Activated CD8-positive, alpha-beta memory T cell treated with anti-CD3 and anti-CD28 coated beads, Interleukin-2, amount 50 U/mL, for 4 hours (primary cell): ENCODE measurements around the gene PER1.

Experiments used
- DNase-seq: peaks from one replicate; pipeline ENCODE4 v3.0.0-alpha.2; 2020

The PER1 gene

DNA sequence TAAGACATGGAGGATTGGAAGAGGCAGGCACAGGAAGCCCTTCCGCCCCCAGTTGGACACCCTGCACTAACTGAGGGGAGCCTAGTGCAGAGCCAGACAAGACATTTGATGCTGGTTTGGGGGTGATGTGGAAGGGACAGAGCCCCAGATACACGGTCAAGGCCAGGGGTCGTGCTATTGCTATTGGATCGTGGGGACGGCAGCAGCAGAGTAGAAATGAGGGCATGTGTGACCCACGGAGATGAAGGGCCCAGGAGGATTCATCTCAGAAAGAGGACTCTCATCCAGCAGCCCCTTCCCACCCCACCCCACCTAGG lies 12.6 kb upstream of the PER1 start:
- DNase-seq, result no peak

- DNase-seq, result peak; percentile 59
Measured at GRCh38 chr17:8163978-8164814, 12.0 kb upstream of the PER1 start.

- no peak for DNase-seq
Measured at GRCh38 chr17:8162997-8163977, 11.1 kb upstream of the PER1 start.

DNA sequence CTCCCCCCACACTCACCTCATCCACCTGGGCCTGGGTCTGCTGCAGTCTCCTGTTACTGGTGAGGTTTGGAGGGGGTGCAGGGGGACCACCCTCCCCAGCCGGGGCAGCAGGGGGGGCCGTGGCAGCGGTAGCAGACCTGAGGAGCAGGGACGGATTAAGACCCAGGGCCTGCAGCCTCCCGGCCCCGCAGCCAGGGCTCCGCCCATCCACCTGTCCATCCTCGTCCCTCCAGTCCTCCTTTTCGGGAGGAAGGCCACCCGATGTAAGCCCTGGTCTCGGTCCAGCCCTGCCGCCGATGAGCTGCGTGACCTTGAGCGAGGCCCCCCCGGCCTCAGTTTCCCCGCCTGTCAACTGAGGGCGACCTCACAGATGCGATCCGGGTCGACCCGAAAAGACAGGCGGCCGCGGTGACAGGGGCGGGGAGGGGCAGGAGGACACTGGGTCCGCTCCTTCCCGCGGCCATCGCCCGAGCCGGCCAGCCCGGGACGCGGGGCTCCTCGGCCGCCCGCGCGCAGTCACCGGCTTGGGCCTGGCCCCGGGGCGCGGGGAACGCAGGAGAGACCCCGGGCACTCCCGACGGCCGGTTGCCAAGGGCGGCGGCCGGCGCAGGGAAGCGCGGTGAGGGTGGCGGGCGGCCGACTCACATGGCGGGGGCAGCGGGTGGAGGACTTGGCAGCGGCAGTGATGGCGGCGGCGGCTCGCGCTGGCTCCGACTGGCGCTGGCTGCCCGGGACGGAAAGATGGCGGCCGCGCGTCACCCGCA lies 10.2 kb upstream of the PER1 start, which contains the start of gene VAMP2:
VAMP2 (minus strand) TSS at position 716 of the 764 bp plus-strand sequence; CDS start at position 647, 69 bp downstream.
- DNase-seq, result peak; percentile 83

- DNase-seq, result no peak
Measured at GRCh38 chr17:8161289-8162232, 9.4 kb upstream of the PER1 start.

- DNase-seq, result no peak
Measured at GRCh38 chr17:8160741-8161221, 8.6 kb upstream of the PER1 start.

DNA sequence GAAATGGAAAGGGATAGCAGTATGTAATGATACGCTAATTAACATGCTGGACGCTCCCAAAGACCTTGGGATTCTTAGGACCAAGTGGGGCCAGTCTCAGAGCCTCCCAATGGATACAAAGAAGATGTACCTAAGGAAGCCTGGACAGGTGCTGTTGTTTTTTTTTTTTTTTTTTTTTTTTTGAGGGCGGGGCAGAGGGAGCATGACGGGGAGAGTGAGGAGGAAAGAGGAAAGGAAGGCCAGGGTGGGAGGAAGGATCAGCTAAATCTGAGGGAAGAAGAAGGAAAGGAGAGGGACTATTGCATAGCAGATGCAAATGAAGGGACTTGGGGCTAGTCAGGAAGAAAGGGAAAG lies 8.0 kb upstream of the PER1 start:
- no peak for DNase-seq

DNA sequence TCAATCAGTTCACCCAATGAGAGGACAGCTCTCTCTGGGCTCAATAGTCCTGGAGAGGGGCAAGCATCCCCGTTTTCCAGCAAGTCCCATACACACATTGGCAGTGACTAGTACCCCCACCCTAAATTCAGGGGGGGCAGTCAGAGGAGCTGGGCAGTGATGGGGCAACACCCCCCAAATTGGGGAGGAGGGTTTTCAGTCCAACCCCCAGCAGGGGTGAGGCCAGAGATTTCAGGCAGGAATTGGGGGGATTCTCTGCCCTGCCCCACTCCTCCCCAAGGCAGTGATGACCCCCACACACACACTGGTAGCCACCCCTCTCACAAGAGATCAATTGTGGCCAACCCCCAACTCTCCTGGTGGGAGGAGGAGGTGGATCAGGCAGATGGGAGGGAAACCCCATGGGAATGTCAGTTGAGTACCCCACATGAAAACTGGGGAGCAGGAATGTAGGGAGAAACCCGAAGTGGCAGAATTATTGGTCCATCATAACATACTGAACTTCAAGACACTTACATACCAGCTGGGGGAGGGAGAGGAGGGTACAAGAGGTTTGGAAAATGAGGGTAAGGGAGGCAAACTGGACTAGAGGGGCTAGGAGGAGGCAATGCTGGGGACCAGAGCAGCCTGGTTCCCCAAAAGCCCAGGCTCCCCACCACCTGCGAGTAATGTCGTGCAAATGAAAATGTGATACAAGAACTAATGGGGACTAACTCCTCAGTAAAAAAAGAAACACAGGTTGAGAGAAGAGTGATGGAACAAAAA lies 7.4 kb upstream of the PER1 start:
- no peak for DNase-seq

- DNase-seq, result no peak
Measured at GRCh38 chr17:8159032-8159400, 6.8 kb upstream of the PER1 start.

GRCh38 chr17:8158267-8159031 lies 6.2 kb upstream of the PER1 start:
- DNase-seq, result peak; percentile 86

DNA sequence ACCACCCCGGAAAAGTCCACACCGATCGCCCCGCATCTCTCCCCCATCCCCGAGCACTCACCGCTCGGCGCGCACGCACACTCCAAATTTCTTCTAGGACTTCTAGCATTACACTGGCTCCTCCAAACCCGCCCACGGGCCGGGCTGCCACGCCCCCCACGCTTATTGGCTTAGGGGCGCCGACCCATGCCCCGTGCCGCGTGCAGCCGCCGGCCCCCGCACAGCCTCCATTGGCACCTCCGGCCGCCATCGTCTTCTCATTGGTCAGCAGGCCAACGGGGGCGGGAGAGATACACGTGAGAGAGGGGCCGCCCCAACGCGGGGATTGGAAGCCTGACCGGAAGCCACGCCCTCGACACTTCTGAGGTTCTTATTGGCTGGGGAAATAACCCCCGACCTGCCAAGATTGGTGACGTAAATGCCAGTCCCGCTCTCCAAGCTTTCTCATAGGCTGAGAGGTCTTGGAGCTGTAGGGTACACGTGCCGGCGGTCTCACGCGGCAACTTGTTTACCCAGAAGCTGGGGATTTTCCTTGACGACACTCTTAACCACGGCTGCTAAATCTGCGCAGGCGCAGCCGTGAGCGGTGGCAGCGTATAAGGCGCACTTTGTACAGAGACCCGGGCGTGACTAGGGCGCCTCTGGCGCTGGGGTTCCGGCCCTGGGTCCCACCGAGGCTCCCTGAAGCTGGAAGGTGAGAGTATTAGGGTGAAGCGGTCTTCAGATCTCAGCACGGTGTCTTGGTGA lies 4.2 kb upstream of the PER1 start:
- peak; percentile 100 for DNase-seq

- no peak for DNase-seq
Measured at GRCh38 chr17:8155996-8156245, 3.7 kb upstream of the PER1 start.

- DNase-seq, result no peak
Measured at GRCh38 chr17:8155231-8155995, 3.2 kb upstream of the PER1 start.

- no peak for DNase-seq
Measured at GRCh38 chr17:8154608-8155155, 2.5 kb upstream of the PER1 start.

GRCh38 chr17:8153957-8154607 lies 1.9 kb upstream of the PER1 start:
- peak; percentile 83 for DNase-seq

- peak; percentile 63 for DNase-seq
Measured at GRCh38 chr17:8153525-8153956, 1.3 kb upstream of the PER1 start.

GRCh38 chr17:8153031-8153451 lies 837 bp upstream of the PER1 start:
- no peak for DNase-seq

DNA sequence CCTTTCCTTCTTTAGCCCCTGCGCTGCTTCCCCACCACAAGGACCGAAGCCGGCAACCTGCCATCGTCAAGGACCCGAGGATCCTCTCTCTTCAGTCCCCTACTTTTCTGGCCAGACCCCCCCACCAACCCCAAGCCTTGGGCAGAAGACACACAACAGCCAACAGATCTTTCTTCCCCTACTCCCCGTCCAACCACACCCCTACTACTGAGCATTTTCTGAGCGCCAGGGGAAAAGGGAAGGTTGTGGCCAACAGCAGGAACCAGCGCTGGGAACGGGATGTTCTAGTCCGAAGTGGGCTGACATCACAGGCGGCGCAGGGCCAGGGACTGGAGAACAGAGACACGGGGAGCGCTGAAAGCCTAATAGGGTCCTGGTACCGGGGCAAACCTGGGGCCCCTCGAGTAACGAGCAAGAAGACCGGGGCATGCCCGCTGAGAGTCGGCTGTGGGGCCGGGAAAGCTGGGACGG lies 528 bp downstream of the PER1 start:
- no peak for DNase-seq
